ENCODE results near the gene CASZ1. TPM values are rescaled to one million over a fixed set of nuclear protein-coding genes. Genes with fewer than 3 reads are reported as not detected.

The CASZ1 gene
- total RNA-seq, 4 donors from 2014 or later = 0.88 to 6.8 (median 1.7) TPM

GRCh38 chr1:10791105-10791951 lies 5.1 kb downstream of the CASZ1 start:
- TF ChIP-seq, protein P1, sequence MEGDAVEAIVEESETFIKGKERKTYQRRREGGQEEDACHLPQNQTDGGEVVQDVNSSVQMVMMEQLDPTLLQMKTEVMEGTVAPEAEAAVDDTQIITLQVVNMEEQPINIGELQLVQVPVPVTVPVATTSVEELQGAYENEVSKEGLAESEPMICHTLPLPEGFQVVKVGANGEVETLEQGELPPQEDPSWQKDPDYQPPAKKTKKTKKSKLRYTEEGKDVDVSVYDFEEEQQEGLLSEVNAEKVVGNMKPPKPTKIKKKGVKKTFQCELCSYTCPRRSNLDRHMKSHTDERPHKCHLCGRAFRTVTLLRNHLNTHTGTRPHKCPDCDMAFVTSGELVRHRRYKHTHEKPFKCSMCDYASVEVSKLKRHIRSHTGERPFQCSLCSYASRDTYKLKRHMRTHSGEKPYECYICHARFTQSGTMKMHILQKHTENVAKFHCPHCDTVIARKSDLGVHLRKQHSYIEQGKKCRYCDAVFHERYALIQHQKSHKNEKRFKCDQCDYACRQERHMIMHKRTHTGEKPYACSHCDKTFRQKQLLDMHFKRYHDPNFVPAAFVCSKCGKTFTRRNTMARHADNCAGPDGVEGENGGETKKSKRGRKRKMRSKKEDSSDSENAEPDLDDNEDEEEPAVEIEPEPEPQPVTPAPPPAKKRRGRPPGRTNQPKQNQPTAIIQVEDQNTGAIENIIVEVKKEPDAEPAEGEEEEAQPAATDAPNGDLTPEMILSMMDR (IDR thresholded peaks at IDR 0.05; ENCODE audit: low read depth) = no peak

DNA sequence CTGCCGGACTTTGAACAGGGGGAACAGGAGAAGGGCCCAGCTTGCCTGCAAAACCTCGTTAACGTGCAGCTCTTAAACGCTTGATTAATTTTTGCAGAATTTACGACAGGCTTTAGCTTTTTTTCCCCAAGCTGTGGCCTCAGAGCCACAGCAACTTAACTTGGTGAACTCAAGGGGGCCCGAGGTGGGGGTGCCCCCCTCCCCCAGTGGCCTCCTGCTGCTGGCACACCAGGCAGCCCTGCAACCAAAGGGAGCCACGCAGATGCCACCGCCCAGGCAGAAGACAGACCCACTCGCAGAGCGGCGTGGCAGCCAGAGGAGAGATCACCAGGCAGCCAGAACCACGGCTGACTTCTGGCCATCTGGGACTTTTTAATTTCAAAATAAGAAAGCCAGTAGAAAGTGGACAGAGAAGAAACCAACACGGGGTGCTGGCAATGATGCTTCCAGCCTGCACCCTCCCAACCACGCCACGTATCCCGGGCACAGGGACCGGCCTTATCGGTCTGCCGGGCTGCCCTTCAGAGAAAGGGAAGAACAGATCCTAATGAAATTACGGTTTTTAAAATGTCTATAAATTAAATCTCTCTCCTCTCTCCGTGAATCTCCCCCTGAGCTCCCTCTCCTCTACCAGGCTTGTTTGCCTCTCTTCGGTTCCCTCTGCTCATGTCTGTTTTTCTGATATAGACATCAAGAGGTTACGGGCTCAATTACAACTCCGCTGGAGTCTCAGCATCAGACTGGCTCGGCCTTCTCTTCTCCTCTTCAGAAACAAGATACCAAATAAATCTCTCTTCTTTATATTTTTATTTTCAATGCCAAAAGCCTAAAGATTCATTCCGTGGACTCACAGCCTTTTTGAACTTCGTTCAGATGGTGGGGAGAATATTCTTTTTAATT lies 6.4 kb downstream of the CASZ1 start:
- TF ChIP-seq, protein P1 (IDR thresholded peaks at IDR 0.05; ENCODE audit: low read depth) = no peak

DNA sequence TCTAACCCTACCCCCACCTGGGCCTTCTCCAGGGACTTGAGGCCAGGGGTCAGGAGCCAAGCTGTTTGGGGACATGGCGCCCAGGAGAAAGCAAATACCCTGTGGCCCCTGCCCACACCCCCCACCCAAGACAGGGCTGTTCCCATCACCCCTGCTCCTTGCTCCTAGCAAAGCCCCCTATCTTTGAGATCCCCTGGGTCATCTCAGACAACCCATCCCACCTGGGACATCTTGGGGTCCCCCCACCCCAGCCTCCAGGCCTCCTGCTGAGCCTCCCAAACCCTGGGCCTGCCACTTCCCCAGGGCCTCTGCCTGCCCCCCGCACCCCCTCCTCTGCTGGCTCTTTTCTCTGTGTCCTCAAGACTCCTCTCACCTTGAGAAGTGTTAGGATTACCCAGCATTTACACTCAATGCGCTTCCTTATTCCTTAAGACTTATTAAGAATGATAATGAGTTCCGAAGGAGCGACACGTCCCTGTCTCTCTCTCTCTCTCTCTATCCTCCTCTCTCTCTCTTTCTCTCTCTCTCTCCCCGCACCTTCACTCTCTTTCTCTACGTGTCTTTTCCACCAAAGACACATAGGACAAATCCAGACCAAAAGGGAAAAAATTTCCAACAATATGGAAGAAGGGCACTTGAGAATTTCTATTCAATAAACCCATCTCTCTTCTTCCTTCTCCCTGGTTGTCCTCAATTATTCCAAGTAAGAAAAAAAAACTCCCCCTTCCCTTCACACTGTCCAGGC lies 7.2 kb downstream of the CASZ1 start:
- TF ChIP-seq, protein P1 (IDR thresholded peaks at IDR 0.05; ENCODE audit: low read depth) = no peak

DNA sequence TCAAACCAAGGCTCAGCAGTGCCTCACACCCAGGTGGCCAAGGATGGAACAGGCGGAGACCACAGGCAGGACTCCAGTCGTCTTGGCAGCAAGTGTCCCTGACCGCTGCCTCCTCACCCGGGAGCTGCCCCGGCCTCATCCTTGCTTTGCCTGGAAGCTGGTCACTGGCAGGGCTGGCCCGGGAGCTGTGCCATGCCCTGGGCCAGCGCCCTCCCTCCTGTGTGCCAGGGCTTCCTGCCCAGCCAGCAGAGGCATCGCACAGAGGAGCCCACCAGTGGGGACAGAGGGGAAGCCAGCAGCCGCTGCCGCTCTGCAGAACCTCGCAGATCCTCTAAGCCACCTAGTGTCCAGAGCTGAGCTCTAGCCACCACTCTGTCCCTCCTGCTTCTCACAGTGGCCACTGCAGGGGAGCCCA lies 7.8 kb downstream of the CASZ1 start:
- TF ChIP-seq, protein P1 (IDR thresholded peaks at IDR 0.05; ENCODE audit: low read depth) = no peak

GRCh38 chr1:10787286-10787685 lies 9.2 kb downstream of the CASZ1 start:
- TF ChIP-seq, protein P1 (IDR thresholded peaks at IDR 0.05; ENCODE audit: low read depth) = no peak

GRCh38 chr1:10785728-10786638 lies 10.5 kb downstream of the CASZ1 start:
- TF ChIP-seq, protein P1 (IDR thresholded peaks at IDR 0.05; ENCODE audit: low read depth) = no peak
